T-cell (primary cell): ENCODE measurements around the gene ALPP. TPM values are rescaled to one million over a fixed set of nuclear protein-coding genes. Genes with fewer than 3 reads are reported as not detected.
A peak's percentile ranks its signal among the peaks of the same experiment; 100 is the strongest.

Experiments
- ATAC-seq, 4 experiments: fragments of 200-7000 bp in 3 of 4; fragments of 150-1000 bp in 1 of 4; cut with Tn5 transposase; replicated peaks in 1 of 4; 1 replicate in 3 of 4; 2 replicates in 1 of 4; pipeline ENCODE4 v1.10.0; 2021; ENCODE audit warnings: moderate library complexity in 3 of 4, mild to moderate bottlenecking in 2 of 4, moderate number of reproducible peaks in 1 of 4
- CTCF ChIA-PET, 2 donors: fragments of 300-600 bp; sonication (Branson Sonifier 250); formaldehyde crosslinking; loops; one replicate each; lab custom pipeline; 2022; ENCODE audit warnings: antibody characterized with exemption in 2 of 2; lab: Charles Lee
- POLR2A ChIA-PET, 2 donors: fragments of 300-600 bp; sonication (Branson Sonifier 250); formaldehyde crosslinking; loops; one replicate each; lab custom pipeline; 2022; ENCODE audit warnings: antibody characterized with exemption in 2 of 2; lab: Charles Lee
- DNase-seq, 35 experiments: peaks; one replicate each; pipeline versions ENCODE4 v3.0.0 to v3.0.0-alpha.2; 2013 to 2023
- H3K27ac ChIP-seq: one replicate; pipeline ENCODE4 v1.5.1; 2013; ENCODE audit warnings: low read length
- H3K27me3 ChIP-seq, 2 experiments: replicated peaks in 1 of 2; 1 replicate in 1 of 2; 2 replicates in 1 of 2; pipeline versions ENCODE4 v1.6.1 to v1.7.0; 2013; ENCODE audit warnings: low read length in 1 of 2, mixed read lengths in 1 of 2; ENCODE audit not compliant: control insufficient read depth in 2 of 2, insufficient read depth in 2 of 2; ENCODE audit errors: extremely low read depth in 1 of 2
- H3K36me3 ChIP-seq, 2 donors: 1 replicate in 1 of 2; 2 replicates in 1 of 2; pipeline versions ENCODE4 v1.6.1 to v1.7.0; 2013; ENCODE audit warnings: low read length in 1 of 2; ENCODE audit not compliant: control insufficient read depth in 2 of 2, insufficient read depth in 1 of 2; ENCODE audit errors: extremely low read depth in 1 of 2
- H3K4me1 ChIP-seq, 2 experiments: 1 replicate in 1 of 2; 2 replicates in 1 of 2; pipeline versions ENCODE4 v1.6.1 to v1.7.0; 2013; ENCODE audit warnings: low read length in 2 of 2, mixed read lengths in 1 of 2; ENCODE audit not compliant: insufficient read depth in 2 of 2, control insufficient read depth in 1 of 2; ENCODE audit errors: extremely low read depth in 1 of 2
- H3K4me3 ChIP-seq, 2 donors: 1 replicate in 1 of 2; 2 replicates in 1 of 2; pipeline versions ENCODE4 v1.5.1 to v1.7.0; 2013; ENCODE audit warnings: mild to moderate bottlenecking in 2 of 2, low read length in 1 of 2, moderate library complexity in 1 of 2; ENCODE audit not compliant: control insufficient read depth in 1 of 2; ENCODE audit errors: extremely low read depth in 1 of 2
- H3K9me3 ChIP-seq: 2 replicates; pipeline ENCODE4 v1.7.0; 2013
- H3K27ac Mint-ChIP-seq, 2 donors: one replicate each; pipeline ENCODE4 v1.8.0; 2020 to 2021; ENCODE audit warnings: mild to moderate bottlenecking in 2 of 2, mixed read lengths in 2 of 2
- H3K27me3 Mint-ChIP-seq, 2 donors: one replicate each; pipeline ENCODE4 v1.8.0; 2021 to 2022; ENCODE audit warnings: mixed read lengths in 2 of 2
- H3K36me3 Mint-ChIP-seq: one replicate; pipeline ENCODE4 v1.8.0; 2021; ENCODE audit warnings: mixed read lengths
- H3K4me1 Mint-ChIP-seq, 3 donors: one replicate each; pipeline ENCODE4 v1.8.0; 2020 to 2022; ENCODE audit warnings: mixed read lengths in 3 of 3, mild to moderate bottlenecking in 1 of 3
- H3K4me3 Mint-ChIP-seq, 3 donors: one replicate each; pipeline ENCODE4 v1.8.0; 2020 to 2022; ENCODE audit warnings: mild to moderate bottlenecking in 3 of 3, mixed read lengths in 3 of 3, moderate library complexity in 3 of 3
- H3K9me3 Mint-ChIP-seq, 3 donors: one replicate each; pipeline ENCODE4 v1.8.0; 2020 to 2022; ENCODE audit warnings: mixed read lengths in 3 of 3
- WGBS: methylation state at CpG from one replicate; pipeline ENCODE4 v1.1.5; 2013; ENCODE audit warnings: missing lambda C conversion rate; ENCODE audit not compliant: insufficient coverage; 5-methylcytosine and 5-hydroxymethylcytosine counted together
- total RNA-seq, 35 experiments: library from RNA in 6 of 35; stranded (reverse) in 6 of 35; fragments of 120-200 nt in 1 of 35; gene quantifications; one replicate each; pipeline versions ENCODE4 v1.2.1 to v1.2.4 and lab custom pipeline; 2013 to 2026

Gene ALPP
- total RNA-seq, 5 donors from 2014 or later (not counting 1 experiment from before 2014, with no cell fraction given) = 0.16 TPM; not detected in 4

GRCh38 chr2:232418466-232419244 is 40.1 kb downstream of the ALPP start:
- H3K27me3 Mint-ChIP-seq = peaks cover 25 to 62% of the 10 kb centered on the region in 2 donors
- Histone ChIP-seq H3K4me1 (peaks cover 4 to 25% of the 10 kb centered on the region in 2 experiments), H3K9me3 (no peaks in the 10 kb centered on the region), H3K4me3 (no peak overlapping the region), H3K36me3 (no peaks in the 10 kb centered on the region), H3K27me3 (peaks cover 4 to 80% of the 10 kb centered on the region in 2 experiments), H3K27ac (no peak overlapping the region)
- ATAC-seq (no peak), DNase-seq (peak in 1 of 35 experiments; percentile 12)
- POLR2A ChIA-PET = no interaction called here
- H3K4me3 Mint-ChIP-seq = peak overlapping the region; percentile 42 to 72 (median 50)
- H3K4me1 Mint-ChIP-seq = peaks cover 4 to 20% (median 13%) of the 10 kb centered on the region in 3 donors
- peaks cover 0 to 4% (median 0%) of the 10 kb centered on the region in 3 donors for H3K9me3 Mint-ChIP-seq
- WGBS = 4% methylated on average over 49 of the region's 49 CpGs
- H3K36me3 Mint-ChIP-seq = no peaks in the 10 kb centered on the region
- H3K27ac Mint-ChIP-seq = no peak overlapping the region
- CTCF ChIA-PET = interaction anchor here in 1 of 2 donors (0.7 kb wide), 1 partner anchor 8 kb away, joined by 3 read pairs; no protein-coding TSS in a partner anchor

DNA sequence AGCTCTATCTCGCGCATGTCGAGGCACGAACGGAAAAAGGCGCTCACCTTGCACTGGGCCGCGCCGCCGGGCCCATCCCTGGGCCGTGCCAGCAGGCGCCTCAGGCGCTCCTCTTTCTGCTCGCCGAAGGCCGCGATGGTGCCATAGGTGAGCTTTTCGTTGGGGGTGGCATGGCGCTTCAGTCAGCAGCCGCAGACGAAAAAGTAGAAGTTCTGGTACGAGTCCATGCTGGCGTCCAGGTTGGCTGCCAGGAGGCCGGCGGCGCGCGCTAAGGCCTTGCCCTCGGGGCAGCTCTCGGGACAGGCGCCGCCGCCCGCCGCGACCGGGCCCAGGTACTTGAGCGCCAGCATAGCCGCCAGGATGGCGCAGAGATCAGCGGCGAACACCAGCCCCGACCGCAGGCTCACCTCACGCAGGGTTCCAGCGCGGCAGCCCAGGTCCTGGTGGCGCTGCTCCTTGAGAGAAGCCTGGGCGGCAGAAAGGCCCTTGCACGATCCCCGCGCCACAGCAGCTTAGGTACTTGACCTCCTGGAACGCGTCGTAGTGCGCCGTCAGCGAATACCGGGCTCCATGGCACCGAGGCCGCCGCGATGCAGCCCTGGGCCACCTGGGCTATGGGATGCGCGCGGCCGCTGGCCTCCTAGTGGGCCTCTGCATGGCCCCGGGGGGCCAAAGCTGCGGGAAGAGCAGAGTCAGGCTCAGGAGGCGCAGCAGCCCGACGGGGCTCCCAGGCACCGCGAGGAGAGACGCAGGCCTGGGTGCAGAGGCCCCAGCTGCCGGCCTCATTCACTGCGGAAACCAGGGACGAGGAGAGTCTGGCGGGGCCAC is 40.9 kb downstream of the ALPP start:
- H3K27ac ChIP-seq = no peak overlapping the region
- DNase-seq = no peak
- no peaks in the 10 kb centered on the region for H3K36me3 Mint-ChIP-seq
- H3K9me3 Mint-ChIP-seq = peaks cover 0 to 4% (median 0%) of the 10 kb centered on the region in 3 donors
- 22% methylated on average over 73 of the region's 79 CpGs for WGBS
- H3K4me3 Mint-ChIP-seq = peak overlapping the region in 2 of 3 donors; percentile 50 to 72
- H3K4me1 Mint-ChIP-seq = peaks cover 4 to 19% (median 13%) of the 10 kb centered on the region in 3 donors
- H3K4me3 ChIP-seq = no peak overlapping the region
- no peaks in the 10 kb centered on the region for H3K36me3 ChIP-seq
- peaks cover 4 to 76% of the 10 kb centered on the region in 2 experiments for H3K27me3 ChIP-seq
- H3K27ac Mint-ChIP-seq = no peak overlapping the region
- H3K27me3 Mint-ChIP-seq = peaks cover 25 to 64% of the 10 kb centered on the region in 2 donors
- no peak for ATAC-seq
- ChIA-PET POLR2A (no interaction called here), CTCF (no interaction called here)
- H3K4me1 ChIP-seq = peaks cover 4 to 25% of the 10 kb centered on the region in 2 experiments
- H3K9me3 ChIP-seq = no peaks in the 10 kb centered on the region

DNA sequence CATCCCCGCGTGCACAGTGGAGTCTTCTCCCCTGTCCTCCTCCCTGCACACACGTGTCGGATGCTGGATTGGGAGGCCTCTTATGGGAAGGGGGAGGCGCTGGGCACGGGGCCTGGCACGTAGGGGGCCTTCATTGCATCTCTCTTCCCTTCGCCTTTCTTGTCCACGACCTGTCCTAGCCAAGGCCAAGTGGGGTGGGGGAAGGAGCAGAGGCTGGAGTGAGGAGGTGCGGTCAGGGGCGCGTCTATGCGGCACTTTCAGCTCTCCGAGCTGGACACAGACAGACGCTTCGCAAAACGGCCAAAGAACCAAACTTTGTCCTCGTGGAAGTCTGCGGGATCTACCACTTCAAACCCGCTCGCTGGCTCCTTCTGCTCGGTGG is 41.5 kb downstream of the ALPP start:
- H3K27me3 ChIP-seq = peaks cover 4 to 74% of the 10 kb centered on the region in 2 experiments
- 22% methylated on average over 15 of the region's 22 CpGs for WGBS
- peaks cover 28 to 64% of the 10 kb centered on the region in 2 donors for H3K27me3 Mint-ChIP-seq
- H3K4me1 Mint-ChIP-seq = peaks cover 4 to 19% (median 13%) of the 10 kb centered on the region in 3 donors
- peak overlapping the region in 2 of 3 donors; percentile 52 to 72 for H3K4me3 Mint-ChIP-seq
- DNase-seq (no peak), ATAC-seq (no peak)
- H3K4me1 ChIP-seq = peaks cover 4 to 25% of the 10 kb centered on the region in 2 experiments
- H3K4me3 ChIP-seq = peak overlapping the region in 1 of 2 donors; percentile 32
- H3K36me3 ChIP-seq = no peaks in the 10 kb centered on the region
- no peak overlapping the region for H3K27ac ChIP-seq
- no peaks in the 10 kb centered on the region for H3K9me3 ChIP-seq
- ChIA-PET POLR2A (no interaction called here), CTCF (no interaction called here)
- H3K27ac Mint-ChIP-seq = no peak overlapping the region
- peaks cover 0 to 4% (median 0%) of the 10 kb centered on the region in 3 donors for H3K9me3 Mint-ChIP-seq
- H3K36me3 Mint-ChIP-seq = no peaks in the 10 kb centered on the region

DNA sequence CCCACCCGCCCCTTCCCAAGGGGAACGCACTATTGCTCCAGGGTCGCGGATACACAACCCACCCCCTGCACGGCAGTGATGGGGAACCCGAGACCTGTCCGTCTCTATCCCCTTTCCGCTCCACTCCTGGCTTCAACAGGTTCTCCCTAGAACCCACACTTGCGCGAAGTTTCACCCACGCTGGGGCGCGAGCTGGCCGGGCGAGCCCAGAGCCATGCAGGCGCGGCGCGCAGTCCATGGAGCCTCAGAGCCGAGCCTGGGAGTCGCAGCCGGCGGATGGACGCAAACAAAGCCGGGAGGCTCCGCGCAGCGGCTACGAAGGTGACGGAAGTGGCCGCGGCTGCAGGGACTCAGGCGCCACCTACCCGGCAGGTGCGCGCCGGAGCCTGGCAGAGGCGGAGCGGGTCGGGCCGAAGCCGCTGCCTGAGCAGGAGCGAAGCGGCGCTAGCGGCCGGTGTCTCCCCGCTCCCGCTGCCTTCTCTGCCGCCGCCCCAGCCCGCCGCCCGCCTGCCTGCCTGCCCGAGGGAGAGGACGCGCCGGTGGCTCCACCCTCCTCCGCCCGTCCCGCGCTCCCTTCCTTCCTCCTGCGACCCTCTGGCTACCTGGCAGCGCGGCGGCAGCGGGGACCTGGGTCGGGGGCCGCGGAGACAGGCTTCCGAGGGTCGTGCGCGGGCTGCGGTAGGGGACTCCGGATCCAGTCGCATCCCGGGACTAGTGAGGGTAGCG is 42.1 kb downstream of the ALPP start:
- DNase-seq = peak in 16 of 35 experiments; percentile 4 to 47 (median 16)
- H3K4me3 ChIP-seq = peak overlapping the region in 1 of 2 donors; percentile 75

DNA sequence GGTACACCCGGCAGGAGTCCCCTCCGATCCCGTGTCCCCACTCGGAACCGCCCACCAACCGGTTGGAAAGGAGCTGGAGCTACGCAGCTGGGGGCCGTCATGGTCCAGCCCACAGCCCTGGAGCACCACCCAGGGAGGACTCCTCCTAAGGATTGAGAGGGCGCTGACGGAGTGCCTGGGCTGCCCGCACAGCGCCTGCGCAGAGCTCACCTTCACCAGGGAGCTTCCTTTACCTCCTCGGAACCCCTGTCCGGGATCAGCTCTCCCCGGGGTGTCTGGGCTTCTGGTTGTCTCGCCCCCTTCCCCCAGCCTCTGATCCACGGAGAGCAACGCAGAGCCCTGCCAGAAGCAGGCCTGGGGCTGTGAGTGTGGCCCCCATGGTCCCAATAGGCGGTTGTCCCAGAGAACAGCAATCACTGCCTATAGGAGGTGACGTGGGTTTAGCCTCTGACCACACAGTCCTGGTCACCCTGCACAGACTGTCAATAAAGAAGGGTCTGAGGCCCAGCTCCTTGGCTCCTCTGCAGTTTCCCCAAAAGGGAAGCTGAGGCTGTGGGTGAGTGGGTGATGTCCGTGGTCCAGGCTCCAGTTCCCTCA is 42.7 kb downstream of the ALPP start:
- POLR2A ChIA-PET = no interaction called here

More for the DNA sequence above, 42.1 kb downstream of the ALPP start:
- peak; percentile 46 to 82 (median 80) for ATAC-seq
- 3% methylated on average over 79 of the region's 79 CpGs for WGBS
- H3K27me3 ChIP-seq = peaks cover 4 to 68% of the 10 kb centered on the region in 2 experiments
- Mint-ChIP-seq H3K9me3 (peaks cover 0 to 4% (median 0%) of the 10 kb centered on the region in 3 donors), H3K27me3 (peaks cover 31 to 66% of the 10 kb centered on the region in 2 donors), H3K4me1 (peaks cover 4 to 19% (median 13%) of the 10 kb centered on the region in 3 donors), H3K27ac (no peak overlapping the region), H3K36me3 (no peaks in the 10 kb centered on the region), H3K4me3 (peak overlapping the region; percentile 37 to 72 (median 52))
- H3K36me3 ChIP-seq = no peaks in the 10 kb centered on the region
- CTCF ChIA-PET = no interaction called here
- no peaks in the 10 kb centered on the region for H3K9me3 ChIP-seq
- no peak overlapping the region for H3K27ac ChIP-seq
- peaks cover 4 to 25% of the 10 kb centered on the region in 2 experiments for H3K4me1 ChIP-seq
- POLR2A ChIA-PET = no interaction called here

More for the DNA sequence above, 42.7 kb downstream of the ALPP start:
- 36% methylated on average over 19 of the region's 22 CpGs for WGBS
- H3K4me1 ChIP-seq = peaks cover 4 to 25% of the 10 kb centered on the region in 2 experiments
- H3K36me3 Mint-ChIP-seq = no peaks in the 10 kb centered on the region
- peaks cover 4 to 19% (median 13%) of the 10 kb centered on the region in 3 donors for H3K4me1 Mint-ChIP-seq
- H3K27me3 Mint-ChIP-seq = peaks cover 27 to 59% of the 10 kb centered on the region in 2 donors
- no peaks in the 10 kb centered on the region for H3K9me3 ChIP-seq
- H3K4me3 ChIP-seq = peak overlapping the region in 1 of 2 donors; percentile 75
- ATAC-seq (no peak), DNase-seq (no peak)
- no peak overlapping the region for H3K27ac ChIP-seq
- peak overlapping the region in 1 of 3 donors; percentile 70 for H3K4me3 Mint-ChIP-seq
- H3K27me3 ChIP-seq = peaks cover 4 to 62% of the 10 kb centered on the region in 2 experiments
- H3K36me3 ChIP-seq = no peaks in the 10 kb centered on the region
- peaks cover 0 to 4% (median 0%) of the 10 kb centered on the region in 3 donors for H3K9me3 Mint-ChIP-seq
- H3K27ac Mint-ChIP-seq = no peak overlapping the region
- CTCF ChIA-PET = no interaction called here
